Activated CD4-positive, alpha-beta T cell treated with anti-CD3 and anti-CD28 coated beads, Interleukin-2, amount 50 U/mL, for 16 hours (primary cell): ENCODE data around the gene SDR39U1.

Source experiments
- DNase-seq: peaks from one replicate; pipeline ENCODE4 v3.0.0-alpha.2; 2020

SDR39U1 gene

DNA sequence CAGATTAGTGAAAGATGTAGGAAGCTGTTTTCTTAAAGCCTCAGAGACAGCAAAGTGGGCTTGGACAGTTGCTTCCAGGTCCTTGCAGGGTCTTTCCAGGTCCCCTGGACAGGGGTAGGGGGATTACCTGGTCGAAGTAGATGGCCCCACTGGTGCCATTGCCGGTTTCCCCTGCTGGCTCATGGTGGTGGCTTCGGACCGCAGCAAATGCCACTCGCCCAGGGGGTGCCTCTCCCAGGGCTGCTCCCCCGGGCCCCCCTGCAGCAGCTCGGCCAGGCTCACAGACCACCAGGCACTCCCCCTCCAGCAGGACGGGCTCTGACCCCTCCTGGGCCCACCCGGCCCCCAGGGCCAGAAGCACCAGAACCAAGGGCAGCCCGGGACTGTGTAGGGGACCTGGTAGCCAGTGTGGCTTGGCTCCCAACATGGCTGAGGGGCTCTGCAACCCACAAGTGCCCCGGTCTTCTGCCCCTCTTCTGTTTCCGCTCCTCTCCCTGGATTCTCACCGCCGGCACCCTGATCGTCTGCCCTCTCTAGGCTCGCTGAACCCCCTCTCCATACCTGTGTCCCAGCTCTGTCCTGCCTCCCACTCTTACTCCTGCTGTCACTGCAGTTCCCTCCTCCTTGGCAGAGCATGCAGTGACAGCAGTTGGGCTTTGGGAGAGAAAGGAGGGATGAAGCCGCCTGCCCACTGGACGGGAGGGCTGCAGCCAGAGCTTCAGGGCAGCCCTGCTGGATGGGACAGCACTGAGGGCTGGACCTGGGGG, 13.8 kb downstream of the SDR39U1 start:
- DNase-seq: no peak

DNA sequence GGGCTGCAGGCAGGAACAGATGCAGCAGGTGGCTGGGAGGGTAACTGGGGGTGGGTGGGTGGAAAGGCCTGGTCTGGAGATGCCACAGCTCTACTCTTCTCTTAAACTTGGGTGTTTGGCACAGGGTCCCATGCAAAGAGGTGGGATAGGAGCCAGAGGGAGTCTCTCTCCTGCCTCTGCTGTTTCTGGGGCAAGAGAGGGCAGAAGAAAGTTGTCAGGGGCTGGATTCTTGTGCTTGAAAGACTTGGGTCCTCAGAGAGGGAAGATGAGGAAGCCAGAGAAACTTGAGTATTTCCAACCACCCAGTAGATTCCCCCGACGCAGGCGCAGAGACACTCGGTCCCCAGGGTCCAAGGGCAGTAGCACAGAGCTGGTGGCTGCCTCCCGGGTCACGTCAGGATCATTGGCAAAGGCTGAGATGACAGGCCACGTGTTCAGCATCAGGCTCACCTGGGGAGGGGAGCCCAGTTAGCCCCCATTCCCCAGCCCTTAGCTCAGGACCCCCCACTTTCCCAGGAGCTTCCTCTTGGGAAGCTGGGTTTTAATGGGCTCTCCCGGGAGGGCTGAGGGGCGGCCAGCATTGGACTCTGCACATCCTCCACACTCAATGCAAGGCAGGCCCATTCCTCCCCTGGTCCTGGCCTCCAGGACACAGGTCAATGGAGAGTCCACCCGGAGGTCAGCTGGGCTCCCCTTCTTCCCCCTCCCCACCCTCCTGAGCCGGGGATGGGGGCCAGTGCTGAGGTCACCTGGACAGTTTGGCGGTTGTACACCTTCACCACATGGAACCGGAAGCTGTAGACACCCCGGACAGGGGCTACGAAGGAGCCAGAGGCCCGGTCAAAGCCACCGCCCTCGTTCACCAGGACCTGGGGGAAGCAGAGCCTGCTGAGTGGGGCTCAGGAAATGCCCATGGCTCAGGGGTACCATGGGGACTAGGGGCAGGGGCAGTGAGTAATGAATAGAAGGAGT, 14.8 kb downstream of the SDR39U1 start:
- no peak for DNase-seq

DNA sequence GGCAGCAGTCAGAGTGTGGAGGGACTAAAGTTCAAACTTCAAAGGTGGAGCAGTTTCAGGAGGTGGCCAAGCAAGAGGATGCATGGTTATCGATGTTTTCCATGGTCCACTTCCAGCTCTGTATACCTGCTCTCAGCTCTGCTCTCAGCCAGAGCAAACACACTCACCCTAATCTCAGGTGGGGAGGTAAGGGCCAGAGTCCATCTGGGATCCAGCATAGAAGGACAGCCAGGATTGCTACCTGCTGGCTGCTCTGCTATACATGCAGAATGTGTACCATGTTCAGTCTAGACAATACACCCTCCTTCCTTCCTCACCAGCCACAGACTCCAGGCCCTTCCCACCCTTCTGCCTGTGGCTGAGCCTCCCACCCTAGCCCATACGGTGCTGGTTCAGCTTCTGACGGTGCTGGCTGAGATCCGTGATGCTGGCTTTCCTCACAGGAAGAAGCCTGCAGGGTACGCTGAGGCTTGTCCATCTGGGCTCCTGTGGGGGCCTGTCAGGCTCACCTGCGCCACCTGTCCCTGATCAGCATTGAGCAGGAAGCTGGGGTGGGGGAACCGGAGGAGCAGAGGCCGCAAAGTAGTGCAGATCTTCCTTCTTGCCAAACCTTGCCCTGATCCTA, 15.6 kb downstream of the SDR39U1 start:
- DNase-seq: no peak

DNA sequence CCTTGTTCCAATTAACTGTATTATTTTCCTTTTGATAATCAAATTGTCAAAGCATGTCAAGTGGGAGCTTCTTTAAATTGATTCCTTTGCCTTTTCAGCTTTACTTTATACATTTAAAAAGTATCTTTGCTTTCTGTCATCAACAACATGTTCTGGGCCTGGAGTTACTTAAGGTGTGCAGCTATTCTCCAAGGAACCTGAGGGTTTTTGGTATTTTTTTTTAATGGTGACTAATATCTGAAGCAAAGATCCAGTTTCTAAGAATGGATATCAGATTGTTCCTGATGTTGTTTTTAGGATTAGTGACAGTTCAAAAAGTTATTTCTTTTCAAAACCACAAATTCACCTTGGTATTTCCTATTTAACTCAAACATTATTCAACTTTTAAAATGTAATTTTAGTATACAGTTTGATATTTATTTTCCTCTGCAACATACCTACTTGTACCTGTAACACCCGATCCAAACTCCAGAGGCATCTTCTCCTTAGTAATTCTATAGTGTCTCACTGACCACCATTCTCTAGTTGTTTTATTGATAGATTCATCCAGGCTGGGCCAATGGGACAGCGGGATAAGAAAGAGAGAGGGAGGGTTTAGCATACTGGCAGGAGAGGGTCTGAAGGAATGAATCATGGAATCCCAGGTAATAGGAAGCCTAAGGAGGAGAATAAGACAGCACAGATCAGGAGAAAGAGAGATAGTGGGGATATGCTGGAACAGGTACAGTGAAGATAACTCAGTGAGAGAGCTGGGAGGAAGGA, 16.2 kb downstream of the SDR39U1 start:
- no peak for DNase-seq

DNA sequence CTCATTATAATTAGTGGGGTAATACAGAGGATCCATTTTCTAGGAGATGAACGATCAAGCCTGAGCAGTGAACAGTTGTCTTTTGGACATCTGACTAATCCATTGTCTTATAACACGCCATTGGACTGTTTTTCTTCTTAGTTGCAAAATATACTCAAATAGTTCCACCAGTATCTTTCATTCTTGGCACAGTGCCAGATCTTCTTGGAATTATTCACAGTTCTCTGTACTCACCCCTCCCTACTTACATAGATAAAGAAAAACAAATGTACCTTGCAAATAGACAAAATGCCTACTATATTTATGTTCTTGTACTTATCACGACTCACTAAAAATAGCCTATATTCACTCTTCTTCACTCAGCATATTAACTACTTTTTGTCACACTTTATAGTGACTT, 16.9 kb downstream of the SDR39U1 start:
- DNase-seq: peak; percentile 57

DNA sequence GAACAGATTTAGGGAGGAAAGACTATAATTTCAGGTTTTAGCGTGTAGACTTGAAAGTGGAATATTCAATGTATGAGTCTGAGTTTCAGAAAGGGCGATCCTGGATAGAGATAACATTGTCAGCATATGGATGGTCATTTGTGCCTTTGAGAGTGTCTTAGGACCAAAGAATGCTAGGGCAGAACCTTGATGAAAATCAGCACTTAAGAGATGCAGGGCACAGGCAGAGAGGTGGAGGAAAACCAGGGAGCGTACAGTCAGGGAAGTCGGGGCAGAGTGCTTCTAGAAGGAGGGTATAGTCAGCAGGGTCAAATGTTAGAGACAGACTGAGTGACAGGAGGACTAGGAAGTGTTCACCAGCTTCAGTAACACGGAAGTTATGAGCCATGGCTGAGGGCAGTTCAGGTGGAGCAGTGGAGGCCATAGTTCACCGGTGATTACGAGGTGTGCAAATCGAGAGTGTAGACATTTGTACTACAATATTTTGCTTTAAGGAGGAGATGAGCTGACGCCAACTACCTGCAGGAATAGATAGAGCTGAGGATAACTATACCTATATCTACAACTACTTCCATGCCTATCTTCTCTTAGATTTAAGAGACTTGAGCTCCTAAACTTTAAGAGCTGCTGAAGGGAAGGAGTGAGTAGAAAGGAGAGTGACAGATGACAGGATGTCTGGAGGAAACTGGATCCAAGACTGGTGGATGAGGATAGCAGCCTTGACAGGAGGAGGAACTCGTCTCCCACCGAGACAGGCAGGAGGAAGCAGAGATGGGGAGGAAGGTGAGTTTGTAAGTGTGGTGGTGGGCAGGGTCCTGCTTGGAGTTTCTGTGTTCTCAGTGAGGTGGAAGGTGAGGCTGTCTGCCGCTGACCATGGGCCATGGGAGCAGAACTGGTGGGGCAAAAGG, 19.6 kb downstream of the SDR39U1 start:
- no peak for DNase-seq

DNA sequence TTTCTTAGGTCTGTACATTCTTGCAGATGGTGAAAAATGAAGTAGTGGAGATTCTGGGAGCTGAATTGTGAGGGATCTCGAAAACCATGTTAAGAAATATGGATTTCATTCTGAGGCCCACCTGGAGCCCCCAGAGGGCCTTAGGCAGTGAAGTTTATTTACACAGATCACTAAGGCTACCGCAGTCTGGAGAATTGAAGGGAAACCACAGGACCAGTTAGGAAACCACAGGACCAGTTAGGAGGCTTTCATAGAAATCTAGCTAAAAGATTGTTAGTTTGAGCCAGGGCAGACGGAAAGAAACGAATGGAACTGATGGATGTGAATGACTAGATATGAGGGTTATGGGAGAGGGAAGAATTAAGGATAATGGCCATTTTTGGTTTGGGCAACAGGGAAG, 20.3 kb downstream of the SDR39U1 start:
- no peak for DNase-seq

DNA sequence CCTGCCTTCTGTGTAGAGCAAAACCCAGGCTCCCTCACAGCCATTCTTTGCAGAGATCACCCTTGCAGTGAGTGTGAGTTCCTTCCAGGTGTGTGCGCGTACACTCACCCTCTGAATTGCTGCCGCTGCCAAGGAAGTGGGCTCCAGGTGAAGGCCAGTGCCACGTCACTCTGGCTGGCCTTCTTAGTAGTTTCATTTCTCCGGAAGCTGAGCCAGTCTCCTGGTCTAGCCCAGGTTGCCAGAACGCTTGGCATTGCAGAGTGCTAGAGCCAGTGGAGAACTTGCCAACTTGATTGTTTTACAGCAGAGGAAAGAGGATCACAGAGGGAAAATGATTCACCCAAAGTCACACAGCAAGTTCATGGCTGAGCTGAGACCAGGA, 24.1 kb downstream of the SDR39U1 start:
- DNase-seq: no peak

DNA sequence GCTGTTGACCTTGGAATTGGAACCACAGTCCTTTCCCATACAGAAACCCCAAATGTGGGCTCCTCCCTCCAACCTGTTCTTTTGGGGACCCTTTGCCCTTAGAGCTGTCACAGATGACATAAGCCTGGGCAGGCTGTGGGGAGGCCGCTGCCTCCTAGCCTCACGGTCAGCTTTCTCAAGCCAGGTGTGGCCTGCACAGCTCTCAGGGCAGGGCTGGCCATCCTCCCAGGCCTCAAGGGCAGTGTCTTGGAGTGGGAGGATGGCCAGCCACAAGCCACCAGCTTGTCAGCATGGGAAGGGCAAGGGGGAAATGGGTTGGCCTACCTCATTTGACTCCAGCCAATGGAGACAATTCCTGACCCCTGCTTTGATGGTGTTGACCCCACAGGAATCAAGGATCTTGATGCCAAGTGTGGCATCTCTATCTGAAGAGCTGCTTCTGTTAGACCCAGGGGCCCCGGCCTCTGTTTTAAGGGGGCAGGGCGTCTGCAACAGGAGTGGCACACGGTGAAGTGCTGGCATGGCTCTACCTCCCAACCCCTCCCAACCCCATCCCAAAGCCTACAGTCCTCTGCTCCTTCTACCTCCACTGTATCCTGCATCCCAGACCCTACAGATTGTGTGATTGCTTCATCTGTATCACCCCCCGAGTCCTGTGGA, 24.6 kb downstream of the SDR39U1 start:
- no peak for DNase-seq

DNA sequence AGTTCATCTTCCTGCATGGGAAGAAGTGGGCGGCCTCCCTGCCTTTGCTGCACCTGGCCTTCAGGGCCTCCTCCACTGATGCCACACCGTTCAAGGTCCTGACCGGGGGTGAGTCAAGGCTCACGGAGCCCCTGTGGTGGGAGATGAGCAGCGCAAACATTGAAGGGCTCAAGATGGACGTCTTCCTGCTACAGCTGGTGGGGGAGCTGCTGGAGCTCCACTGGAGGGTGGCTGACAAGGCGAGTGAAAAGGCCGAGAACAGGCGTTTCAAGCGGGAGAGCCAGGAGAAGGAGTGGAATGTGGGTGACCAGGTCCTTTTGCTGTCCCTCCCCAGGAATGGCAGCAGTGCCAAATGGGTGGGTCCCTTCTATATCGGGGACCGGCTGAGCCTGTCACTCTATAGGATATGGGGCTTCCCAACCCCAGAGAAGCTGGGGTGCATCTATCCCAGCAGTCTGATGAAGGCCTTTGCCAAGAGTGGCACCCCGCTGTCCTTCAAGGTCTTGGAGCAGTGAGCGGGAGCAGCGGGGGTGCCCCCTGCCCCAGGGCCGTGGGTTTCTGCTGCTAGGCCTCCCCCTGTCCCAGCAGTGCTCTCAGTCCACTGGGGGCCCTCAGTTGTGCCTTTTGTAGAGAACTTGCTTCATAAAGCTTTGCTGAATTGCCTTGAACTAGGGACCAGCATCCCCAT, 25.5 kb downstream of the SDR39U1 start:
- DNase-seq: no peak

DNA sequence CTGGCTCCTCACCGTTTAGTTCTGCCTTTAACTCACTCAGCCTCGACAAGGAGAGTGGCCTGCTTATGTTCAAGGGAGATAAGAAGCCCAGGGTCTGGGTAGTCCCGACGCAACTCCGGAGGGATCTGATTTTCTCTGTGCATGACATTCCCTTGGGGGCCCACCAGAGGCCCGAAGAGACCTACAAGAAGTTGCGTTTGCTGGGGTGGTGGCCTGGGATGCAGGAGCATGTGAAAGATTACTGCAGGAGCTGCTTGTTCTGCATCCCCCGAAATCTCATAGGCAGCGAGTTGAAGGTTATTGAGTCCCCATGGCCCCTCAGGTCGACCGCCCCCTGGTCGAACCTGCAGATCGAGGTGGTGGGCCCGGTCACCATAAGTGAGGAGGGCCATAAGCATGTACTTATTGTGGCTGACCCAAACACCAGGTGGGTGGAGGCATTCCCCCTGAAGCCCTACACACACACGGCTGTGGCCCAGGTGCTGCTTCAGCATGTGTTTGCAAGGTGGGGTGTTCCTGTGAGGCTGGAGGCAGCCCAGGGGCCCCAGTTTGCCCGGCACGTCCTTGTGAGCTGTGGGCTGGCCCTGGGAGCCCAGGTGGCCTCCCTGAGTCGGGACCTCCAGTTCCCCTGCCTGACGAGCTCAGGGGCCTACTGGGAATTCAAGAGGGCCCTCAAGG, 26.2 kb downstream of the SDR39U1 start:
- no peak for DNase-seq

DNA sequence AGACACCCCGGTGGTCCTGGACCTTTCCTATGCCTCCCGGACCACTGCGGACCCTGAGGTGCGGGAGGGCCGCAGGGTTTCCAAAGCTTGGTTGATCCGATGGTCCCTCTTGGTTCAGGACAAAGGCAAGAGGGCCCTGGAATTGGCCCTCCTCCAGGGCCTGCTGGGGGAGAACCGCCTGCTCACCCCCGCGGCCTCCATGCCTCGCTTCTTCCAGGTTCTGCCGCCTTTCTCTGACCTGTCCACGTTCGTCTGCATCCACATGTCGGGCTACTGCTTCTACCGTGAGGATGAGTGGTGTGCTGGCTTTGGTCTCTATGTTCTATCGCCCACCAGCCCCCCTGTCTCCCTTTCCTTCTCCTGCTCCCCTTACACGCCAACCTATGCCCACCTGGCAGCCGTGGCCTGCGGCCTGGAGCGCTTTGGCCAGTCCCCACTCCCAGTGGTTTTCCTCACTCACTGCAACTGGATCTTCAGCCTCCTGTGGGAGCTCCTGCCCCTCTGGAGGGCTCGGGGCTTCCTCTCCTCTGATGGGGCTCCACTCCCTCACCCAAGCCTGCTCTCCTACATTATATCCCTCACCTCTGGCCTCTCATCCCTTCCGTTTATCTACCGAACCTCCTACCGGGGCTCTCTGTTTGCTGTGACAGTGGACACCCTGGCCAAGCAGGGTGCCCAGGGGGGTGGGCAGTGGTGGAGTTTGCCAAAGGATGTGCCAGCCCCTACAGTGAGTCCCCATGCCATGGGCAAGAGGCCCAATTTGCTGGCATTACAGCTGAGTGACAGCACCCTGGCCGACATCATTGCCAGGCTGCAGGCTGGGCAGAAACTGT, 26.9 kb downstream of the SDR39U1 start:
- no peak for DNase-seq

DNA sequence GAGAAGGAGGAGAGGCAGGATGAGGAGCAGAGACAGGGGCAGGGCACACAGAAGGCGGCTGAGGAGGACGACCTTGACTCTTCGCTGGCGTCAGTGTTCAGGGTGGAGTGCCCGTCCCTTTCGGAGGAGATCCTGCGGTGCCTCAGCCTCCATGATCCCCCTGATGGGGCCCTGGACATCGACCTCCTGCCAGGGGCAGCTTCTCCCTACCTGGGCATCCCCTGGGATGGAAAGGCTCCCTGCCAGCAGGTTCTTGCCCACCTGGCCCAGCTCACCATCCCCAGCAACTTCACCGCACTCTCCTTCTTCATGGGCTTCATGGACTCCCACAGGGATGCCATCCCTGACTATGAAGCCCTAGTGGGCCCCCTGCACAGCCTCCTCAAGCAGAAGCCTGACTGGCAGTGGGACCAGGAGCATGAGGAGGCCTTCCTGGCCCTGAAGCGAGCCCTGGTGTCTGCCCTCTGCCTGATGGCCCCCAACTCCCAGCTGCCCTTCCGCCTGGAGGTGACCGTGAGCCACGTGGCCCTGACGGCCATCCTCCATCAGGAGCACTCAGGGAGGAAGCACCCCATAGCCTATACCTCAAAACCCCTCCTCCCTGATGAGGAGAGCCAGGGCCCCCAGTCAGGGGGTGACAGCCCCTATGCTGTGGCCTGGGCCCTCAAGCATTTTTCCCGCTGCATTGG, 27.7 kb downstream of the SDR39U1 start:
- no peak for DNase-seq

DNA sequence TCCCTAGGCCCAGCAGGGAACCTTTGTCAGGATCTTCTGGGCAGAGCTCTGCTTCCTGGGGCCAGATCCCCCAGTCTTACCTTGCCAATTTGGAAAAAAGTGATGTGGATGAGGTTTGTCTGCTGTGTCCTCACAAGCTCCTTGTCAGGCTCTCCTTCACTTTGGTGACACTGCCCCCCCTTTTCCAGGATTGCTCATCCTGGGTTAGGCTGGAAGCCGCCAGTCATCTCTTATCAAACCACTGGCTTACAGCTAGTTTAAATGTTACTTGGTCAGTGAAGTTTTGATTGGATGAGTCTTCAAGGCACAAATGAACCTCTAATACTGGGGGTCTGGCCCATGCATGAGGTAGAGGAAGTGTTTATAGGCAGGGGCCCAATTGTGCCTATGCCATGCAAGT, 28.5 kb downstream of the SDR39U1 start:
- DNase-seq: no peak

DNA sequence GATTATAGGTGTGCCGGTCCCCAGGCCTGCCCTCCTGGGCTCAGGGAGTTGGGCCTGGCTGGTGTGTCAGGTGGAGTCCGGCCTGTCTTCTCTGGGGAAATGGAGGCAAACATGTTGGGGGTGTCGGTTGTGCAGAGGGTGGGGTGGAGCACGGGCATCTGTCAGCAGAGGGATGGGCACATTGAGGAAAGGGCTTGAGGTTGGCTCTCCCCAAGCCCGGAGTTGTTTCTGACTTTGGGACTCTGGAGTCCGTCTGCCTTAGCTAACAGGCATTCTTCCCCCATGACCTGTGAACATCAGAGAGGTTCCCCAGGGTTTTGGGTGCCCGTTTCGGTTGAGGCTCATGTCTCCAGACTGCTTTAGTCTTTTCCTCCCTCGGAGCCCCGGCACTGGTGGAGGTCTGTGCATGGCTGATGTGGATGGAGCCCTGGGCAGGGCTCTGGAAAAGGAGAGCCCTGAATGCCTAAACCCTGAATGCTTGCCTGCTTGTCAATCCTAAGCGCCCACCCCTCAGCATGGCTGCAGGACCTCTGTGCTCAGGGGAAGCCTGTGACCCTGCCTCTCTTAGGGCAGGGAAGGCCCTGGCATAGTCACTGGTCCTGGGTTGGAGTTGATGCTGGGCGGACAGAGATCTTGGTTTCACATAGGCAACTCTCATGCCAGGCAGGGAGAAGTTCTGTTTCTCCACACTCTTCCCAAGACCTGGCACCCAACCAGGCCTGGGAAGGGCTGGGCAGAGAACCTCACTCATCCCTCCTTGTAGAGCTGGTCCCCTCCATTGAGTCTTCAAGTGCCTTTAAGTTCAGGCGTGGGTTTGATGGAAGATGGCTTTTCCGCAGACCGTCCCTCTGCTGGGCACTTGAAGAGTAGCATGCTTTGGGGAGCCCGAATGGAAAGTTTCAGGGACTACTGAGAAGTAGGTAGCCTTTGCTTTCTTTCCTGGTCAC, 30.9 kb downstream of the SDR39U1 start:
- peak; percentile 27 for DNase-seq

DNA sequence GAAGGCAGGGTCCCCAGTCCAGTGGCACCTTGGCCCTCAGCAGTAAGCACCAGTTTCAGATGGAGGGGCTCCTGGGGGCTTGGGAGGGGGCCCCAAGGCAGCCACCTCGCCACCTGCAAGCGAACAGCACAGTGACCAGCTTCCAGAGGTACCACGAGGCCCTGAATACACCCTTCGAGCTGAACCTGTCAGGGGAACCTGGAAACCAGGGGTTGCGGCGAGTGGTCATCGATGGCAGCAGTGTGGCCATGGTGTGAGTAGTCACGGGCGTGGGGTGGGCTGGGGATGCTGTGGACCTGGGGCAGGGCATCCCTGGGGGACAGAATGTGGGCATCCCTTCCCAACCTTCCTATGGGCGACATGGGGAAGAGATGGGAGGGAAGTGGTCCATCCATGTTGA, 32.6 kb downstream of the SDR39U1 start:
- no peak for DNase-seq

DNA sequence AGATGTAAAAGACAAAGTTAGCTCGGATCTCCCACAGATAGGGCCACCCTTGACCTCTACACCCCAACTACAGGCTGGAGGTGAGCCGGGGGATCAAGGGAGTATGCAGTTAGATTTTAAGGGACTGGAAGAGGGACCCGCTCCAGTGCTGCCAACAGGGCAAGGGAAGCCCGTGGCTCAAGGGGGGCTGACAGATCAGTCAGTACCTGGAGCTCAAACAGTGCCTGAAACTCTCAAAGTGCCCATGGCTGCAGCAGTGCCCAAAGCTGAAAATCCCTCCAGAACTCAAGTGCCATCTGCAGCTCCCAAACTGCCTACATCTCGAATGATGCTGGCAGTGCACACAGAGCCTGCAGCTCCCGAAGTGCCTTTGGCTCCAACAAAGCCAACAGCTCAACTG, 33.4 kb downstream of the SDR39U1 start:
- no peak for DNase-seq
